ENCODE data around the gene PRRG2. TPM values are rescaled to one million over a fixed set of nuclear protein-coding genes. Genes with fewer than 3 reads are reported as not detected.

PRRG2 gene
- total and polyA plus RNA-seq, 8 donors: 6.5 to 15.9 (median 8.5) TPM

DNA sequence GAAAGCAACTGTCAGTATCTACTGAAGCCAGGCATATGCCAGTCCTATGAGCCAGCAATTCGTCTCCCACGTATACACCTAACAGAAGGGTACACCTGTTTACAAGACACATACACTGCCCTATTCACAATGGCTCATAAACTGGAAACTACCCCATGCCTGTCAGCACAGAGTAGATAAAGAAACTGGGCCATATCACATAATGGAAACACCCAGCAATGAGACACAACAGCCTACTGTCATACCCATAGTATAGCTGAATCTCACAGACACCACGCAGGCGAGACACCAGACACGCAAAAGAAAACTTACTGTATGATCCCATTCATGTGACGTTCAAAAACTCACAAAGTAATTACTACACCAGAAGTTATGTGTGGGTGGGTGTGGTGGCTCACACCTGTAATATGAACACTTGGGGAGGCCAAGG is 16.5 kb upstream of the PRRG2 start:
- Histone ChIP-seq H3K36me3 (no peaks in the 10 kb centered on the region), H3K4me3 (no peak overlapping the region), H3K27ac (no peak overlapping the region), H3K27me3 (no peaks in the 10 kb centered on the region), H3K9me3 (no peaks in the 10 kb centered on the region), H3K4me1 (peaks cover 6 to 21% (median 10%) of the 10 kb centered on the region in 3 donors)
- TF ChIP-seq, protein P1, sequence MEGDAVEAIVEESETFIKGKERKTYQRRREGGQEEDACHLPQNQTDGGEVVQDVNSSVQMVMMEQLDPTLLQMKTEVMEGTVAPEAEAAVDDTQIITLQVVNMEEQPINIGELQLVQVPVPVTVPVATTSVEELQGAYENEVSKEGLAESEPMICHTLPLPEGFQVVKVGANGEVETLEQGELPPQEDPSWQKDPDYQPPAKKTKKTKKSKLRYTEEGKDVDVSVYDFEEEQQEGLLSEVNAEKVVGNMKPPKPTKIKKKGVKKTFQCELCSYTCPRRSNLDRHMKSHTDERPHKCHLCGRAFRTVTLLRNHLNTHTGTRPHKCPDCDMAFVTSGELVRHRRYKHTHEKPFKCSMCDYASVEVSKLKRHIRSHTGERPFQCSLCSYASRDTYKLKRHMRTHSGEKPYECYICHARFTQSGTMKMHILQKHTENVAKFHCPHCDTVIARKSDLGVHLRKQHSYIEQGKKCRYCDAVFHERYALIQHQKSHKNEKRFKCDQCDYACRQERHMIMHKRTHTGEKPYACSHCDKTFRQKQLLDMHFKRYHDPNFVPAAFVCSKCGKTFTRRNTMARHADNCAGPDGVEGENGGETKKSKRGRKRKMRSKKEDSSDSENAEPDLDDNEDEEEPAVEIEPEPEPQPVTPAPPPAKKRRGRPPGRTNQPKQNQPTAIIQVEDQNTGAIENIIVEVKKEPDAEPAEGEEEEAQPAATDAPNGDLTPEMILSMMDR (IDR thresholded peaks at IDR 0.05): no peak
- FAIRE-seq: no peak
- no peak for ATAC-seq
- no peak for DNase-seq
- intact Hi-C loops (cut with DNase I): no loop called here
- WGBS, 2 donors: 71 to 77% methylated on average over 6 of the region's 6 CpGs

DNA sequence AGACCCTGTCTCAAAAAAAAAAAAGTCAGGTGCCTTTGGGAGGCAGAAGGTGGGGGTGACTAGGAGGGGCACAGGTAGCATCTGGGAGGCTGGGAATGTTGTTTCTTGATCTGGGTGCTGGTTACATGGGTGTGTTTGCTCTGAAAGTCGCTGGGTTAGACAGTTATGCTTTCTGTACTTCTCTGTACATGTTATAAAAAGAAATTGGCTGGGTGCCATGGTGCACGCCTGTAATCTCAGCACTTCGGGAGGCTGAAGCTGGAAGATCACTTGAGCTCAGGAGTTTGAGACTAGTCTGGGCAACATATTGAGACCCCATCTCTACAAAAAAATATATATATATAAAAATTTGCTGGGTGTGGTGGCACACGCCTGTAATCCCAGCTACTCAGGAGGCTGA is 15.9 kb upstream of the PRRG2 start:
- intact Hi-C loops (cut with DNase I): no loop called here
- FAIRE-seq (no peak), DNase-seq (no peak), ATAC-seq (peak in 1 of 4 donors; percentile 29)
- Histone ChIP-seq H3K27ac (no peak overlapping the region), H3K4me3 (no peak overlapping the region), H3K9me3 (no peaks in the 10 kb centered on the region), H3K4me1 (peaks cover 0 to 14% (median 10%) of the 10 kb centered on the region in 3 donors), H3K36me3 (no peaks in the 10 kb centered on the region), H3K27me3 (no peaks in the 10 kb centered on the region)
- TF ChIP-seq, protein P1 (IDR thresholded peaks at IDR 0.05): no peak
- WGBS, 2 donors: 25 to 26% methylated on average over 4 of the region's 4 CpGs

DNA sequence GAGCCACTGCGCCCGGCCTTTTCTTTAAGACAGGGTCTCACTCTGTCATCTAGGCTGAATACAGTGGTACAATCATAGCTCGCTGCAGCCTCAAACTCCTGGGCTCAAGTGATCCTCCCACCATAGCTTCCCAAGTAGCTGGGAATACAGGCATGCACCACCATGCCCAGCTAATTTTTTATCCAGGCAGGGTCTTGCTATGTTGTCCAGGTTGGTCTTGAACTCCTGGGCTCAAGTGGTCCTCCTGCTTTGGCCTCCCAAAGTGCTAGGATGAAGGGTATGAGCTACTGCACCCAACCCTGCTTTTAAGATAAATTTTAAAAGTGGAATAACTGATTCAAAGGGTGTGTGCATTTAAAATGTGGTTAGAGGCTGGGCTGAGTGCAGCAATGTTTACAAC is 14.8 kb upstream of the PRRG2 start:
- Histone ChIP-seq H3K4me1 (peaks cover 0 to 10% (median 6%) of the 10 kb centered on the region in 3 donors), H3K36me3 (no peaks in the 10 kb centered on the region), H3K27me3 (no peaks in the 10 kb centered on the region), H3K9me3 (no peaks in the 10 kb centered on the region), H3K4me3 (no peak overlapping the region), H3K27ac (no peak overlapping the region)
- ATAC-seq: no peak
- FAIRE-seq: no peak
- WGBS, 2 donors: 98 to 100% methylated on average over 3 of the region's 3 CpGs
- no peak for DNase-seq
- intact Hi-C loops (cut with DNase I): no loop called here
- TF ChIP-seq, protein P1 (IDR thresholded peaks at IDR 0.05): no peak

DNA sequence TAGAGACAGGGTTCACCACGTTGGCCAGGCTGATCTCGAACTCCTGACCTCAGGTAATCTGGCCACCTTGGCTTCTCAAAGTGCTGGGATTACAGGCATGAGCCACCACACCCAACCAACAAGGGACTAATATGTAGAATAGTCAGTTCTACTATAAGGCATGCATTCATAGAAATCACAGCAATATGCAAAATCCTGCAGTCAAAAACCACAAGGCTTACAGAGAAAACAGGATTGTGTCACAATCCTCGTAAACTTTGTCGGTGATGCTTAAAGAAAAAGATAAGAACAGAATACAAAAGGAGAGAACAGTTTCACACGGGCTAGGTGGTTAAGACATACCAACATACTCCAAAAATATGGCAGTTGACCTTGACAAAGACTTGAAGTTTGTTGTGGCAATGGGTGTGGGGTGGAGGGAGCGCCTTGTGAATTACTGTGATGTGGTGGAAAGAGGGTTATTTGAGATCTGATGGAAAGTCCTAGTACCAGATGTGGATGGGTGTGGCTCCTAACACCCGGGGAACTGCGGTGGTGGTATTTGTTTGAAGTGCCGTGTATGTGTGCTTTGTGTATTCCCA is 13.2 kb upstream of the PRRG2 start:
- Histone ChIP-seq H3K36me3 (no peaks in the 10 kb centered on the region), H3K4me1 (peaks cover 0 to 9% (median 6%) of the 10 kb centered on the region in 3 donors), H3K27me3 (no peaks in the 10 kb centered on the region), H3K9me3 (no peaks in the 10 kb centered on the region), H3K4me3 (no peak overlapping the region), H3K27ac (peak overlapping the region in 1 of 4 donors; percentile 2)
- TF ChIP-seq, protein P1 (IDR thresholded peaks at IDR 0.05): no peak
- DNase-seq (no peak), ATAC-seq (peak in 2 of 4 donors; percentile 6 to 8), FAIRE-seq (no peak)
- intact Hi-C loops (cut with DNase I): no loop called here
- WGBS, 2 donors: 38 to 42% methylated on average over 9 of the region's 9 CpGs

DNA sequence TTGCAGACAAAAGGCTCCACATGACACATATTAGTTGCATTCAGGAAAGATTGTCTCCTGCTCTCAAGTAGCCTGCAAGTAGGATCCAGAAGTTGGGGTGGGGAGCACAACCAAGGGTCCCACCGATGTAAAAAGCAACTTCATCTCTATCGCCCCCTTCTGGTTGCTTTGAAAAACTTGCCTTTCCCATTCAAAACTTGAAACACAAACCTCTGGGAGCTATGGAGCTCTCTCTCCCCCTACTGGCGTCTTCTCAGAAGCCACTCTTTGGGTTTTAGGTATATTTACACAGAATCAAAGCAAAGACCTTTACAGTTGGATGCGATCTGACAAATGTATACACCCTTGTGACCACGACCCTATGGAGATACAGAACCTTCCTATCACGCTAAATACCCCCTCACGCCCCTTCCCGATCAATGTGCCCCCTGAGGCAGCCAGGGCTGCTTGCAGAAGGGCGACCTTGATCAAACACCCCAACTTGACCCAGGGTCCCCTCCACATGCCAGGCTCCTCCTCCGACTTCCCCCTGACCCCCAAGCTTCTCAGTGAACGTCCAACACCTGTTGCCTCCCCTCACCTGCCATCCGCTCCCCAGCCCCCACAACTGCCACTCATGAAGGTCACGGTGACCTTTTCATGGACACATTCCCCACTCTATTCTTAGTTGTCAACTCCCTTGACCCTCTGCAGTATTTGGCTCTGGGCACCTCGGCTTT is 10.8 kb upstream of the PRRG2 start:
- DNase-seq: peak in 4 of 6 donors; percentile 35 to 74 (median 59)
- no peak overlapping the region for H3K27ac ChIP-seq

More for the DNA sequence above, 10.8 kb upstream of the PRRG2 start:
- Histone ChIP-seq H3K4me1 (no peaks in the 10 kb centered on the region), H3K9me3 (no peaks in the 10 kb centered on the region), H3K36me3 (no peaks in the 10 kb centered on the region), H3K27me3 (no peaks in the 10 kb centered on the region), H3K4me3 (no peak overlapping the region)
- WGBS, 2 donors: 12 to 18% methylated on average over 14 of the region's 14 CpGs
- TF ChIP-seq, protein P1 (IDR thresholded peaks at IDR 0.05): peak; percentile 97 to 98 (median 98)
- intact Hi-C loops (cut with DNase I): no loop called here
- no peak for FAIRE-seq
- ATAC-seq: peak; percentile 77 to 93 (median 88)

Measured in pancreas (tissue), 10 donors.